OCI-LY7 (cell line): ENCODE measurements around the gene TBC1D30.

Source experiments
- CTCF ChIP-seq: fragments of 200-600 bp; sonication (generic); conservative IDR thresholded peaks from 2 replicates; pipeline ENCODE4 v1.5.1; 2014; ENCODE audit warnings: mild to moderate bottlenecking, antibody characterized with exemption, low read length, moderate library complexity, mixed read lengths
- EZH2phosphoT487 ChIP-seq: fragments of 200-600 bp; sonication (generic); IDR thresholded peaks from 2 replicates; pipeline ENCODE4 v1.6.1; 2018; ENCODE audit warnings: low read depth, borderline replicate concordance, mild to moderate bottlenecking, mixed run types, antibody characterized with exemption, low read length, moderate library complexity, mixed read lengths

- TF ChIP-seq CTCF (no peak), EZH2phosphoT487 (no peak)
Measured at GRCh38 chr12:64791036-64791435, 33.4 kb upstream of the TBC1D30 start.
